C4-2B (cell line): Measurements from ENCODE around the gene LCTL.

ENCODE experiments used
- ZFX ChIP-seq: fragments of 450-650 bp; IDR thresholded peaks from 2 replicates; pipeline ENCODE4 v1.6.1; 2017
- TF ChIP-seq, protein P1 (sequence below): fragments of 450-650 bp; conservative IDR thresholded peaks from 2 replicates; pipeline ENCODE4 v1.5.1; 2017; ENCODE audit warnings: mild to moderate bottlenecking

DNA sequence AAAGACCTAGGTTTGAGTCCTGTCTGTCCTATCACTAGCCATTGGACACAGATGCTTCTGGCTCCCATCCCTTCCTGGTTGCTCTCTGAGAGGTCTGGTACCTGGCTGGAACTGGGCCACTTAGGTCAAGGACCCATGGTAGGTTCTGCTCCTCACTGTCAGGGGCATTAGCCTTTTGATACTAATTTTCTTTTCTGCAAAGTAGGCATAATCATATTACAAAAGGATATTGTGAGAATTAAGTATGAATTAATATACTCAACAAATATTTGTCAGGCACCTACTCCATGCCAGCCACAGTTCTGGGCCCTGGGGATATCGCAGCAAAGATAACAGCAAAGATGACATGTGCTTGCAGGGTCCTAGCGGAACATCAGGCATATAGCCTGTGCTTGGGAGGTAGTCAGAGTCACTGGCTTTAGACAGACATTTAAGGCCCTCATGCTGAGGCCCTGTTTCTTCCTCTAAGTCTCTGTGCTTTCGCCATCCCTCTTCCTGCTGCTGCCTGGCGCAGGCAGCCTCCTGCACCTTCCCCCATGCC is 25.6 kb upstream of the LCTL start:
- TF ChIP-seq, protein P1, sequence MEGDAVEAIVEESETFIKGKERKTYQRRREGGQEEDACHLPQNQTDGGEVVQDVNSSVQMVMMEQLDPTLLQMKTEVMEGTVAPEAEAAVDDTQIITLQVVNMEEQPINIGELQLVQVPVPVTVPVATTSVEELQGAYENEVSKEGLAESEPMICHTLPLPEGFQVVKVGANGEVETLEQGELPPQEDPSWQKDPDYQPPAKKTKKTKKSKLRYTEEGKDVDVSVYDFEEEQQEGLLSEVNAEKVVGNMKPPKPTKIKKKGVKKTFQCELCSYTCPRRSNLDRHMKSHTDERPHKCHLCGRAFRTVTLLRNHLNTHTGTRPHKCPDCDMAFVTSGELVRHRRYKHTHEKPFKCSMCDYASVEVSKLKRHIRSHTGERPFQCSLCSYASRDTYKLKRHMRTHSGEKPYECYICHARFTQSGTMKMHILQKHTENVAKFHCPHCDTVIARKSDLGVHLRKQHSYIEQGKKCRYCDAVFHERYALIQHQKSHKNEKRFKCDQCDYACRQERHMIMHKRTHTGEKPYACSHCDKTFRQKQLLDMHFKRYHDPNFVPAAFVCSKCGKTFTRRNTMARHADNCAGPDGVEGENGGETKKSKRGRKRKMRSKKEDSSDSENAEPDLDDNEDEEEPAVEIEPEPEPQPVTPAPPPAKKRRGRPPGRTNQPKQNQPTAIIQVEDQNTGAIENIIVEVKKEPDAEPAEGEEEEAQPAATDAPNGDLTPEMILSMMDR: no peak
- TF ChIP-seq ZFX: no peak
